RWPE1 (cell line): ENCODE results near the gene U2SURP.
"Not testable (repeated sequence)": the region's sequence is repeated elsewhere in the genome, so short reads cannot be mapped to it uniquely, and the experiment has no call there.

Source experiments
- CTCF ChIA-PET: fragments of 350-600 bp; sonication (Branson Sonifier 250); formaldehyde crosslinking; extraction: SDS; loops from one replicate; lab custom pipeline; 2021; lab: Yijun Ruan, JAX
- POLR2A ChIA-PET: fragments of 400-600 bp; formaldehyde crosslinking; extraction: SDS; loops from one replicate; lab custom pipeline; 2020; ENCODE audit warnings: antibody characterized with exemption; ENCODE audit not compliant: low non-redundant PET; lab: Yijun Ruan, JAX
- DNase-seq: peaks from one replicate; pipeline ENCODE4 v3.0.0; 2012; ENCODE audit warnings: low spot score
- H3K27ac ChIP-seq: fragments of 450-650 bp; 2 replicates; pipeline ENCODE4 v1.5.1; 2017
- CTCF ChIP-seq: fragments of 450-650 bp; conservative IDR thresholded peaks from 2 replicates; pipeline ENCODE4 v1.5.1; 2017; ENCODE audit warnings: low read depth, mild to moderate bottlenecking

U2SURP gene

GRCh38 chr3:143070977-143071551, 69.7 kb downstream of the U2SURP start:
- peak; percentile 64 for DNase-seq
- H3K27ac ChIP-seq: peak overlapping the region; percentile 68
- CTCF ChIA-PET: interaction anchor here (1.2 kb wide), 2 partner anchors 574 to 603 kb away, joined by 3 to 6 read pairs; no protein-coding TSS in a partner anchor
- POLR2A ChIA-PET: no interaction called here
- TF ChIP-seq CTCF: no peak

GRCh38 chr3:143071776-143072175, 70.4 kb downstream of the U2SURP start:
- peak overlapping the region; percentile 68 for H3K27ac ChIP-seq
- POLR2A ChIA-PET: no interaction called here
- CTCF ChIA-PET: interaction anchor here (0.6 to 1.2 kb wide), 3 partner anchors 9 to 602 kb away, joined by 3 to 6 read pairs (median 3); no protein-coding TSS in a partner anchor
- no peak for TF ChIP-seq CTCF
- no peak for DNase-seq

- POLR2A ChIA-PET, H3K27ac ChIP-seq, DNase-seq: not testable (repeated sequence)
- CTCF ChIA-PET: interaction anchor here (0.6 to 1.2 kb wide), 4 partner anchors 9 to 572 kb away, joined by 3 to 4 read pairs (median 4); no protein-coding TSS in a partner anchor
Measured at GRCh38 chr3:143072298-143073020, 71.1 kb downstream of the U2SURP start.

- H3K27ac ChIP-seq, CTCF ChIA-PET, POLR2A ChIA-PET, DNase-seq: not testable (repeated sequence)
Measured at GRCh38 chr3:143073541-143073940, 72.2 kb downstream of the U2SURP start.

- DNase-seq, POLR2A ChIA-PET, CTCF ChIA-PET, H3K27ac ChIP-seq: not testable (repeated sequence)
Measured at GRCh38 chr3:143073983-143074382, 72.6 kb downstream of the U2SURP start.

- no peak overlapping the region for H3K27ac ChIP-seq
- no peak for TF ChIP-seq CTCF
- POLR2A ChIA-PET: no interaction called here
- DNase-seq: peak; percentile 42
- CTCF ChIA-PET: interaction anchor here (0.7 kb wide), 1 partner anchor 139 kb away, joined by 3 read pairs; no protein-coding TSS in a partner anchor
Measured at GRCh38 chr3:143078883-143079282, 77.5 kb downstream of the U2SURP start.

GRCh38 chr3:143080196-143080595, 78.8 kb downstream of the U2SURP start:
- POLR2A ChIA-PET: no interaction called here
- DNase-seq: no peak
- no peak overlapping the region for H3K27ac ChIP-seq
- CTCF ChIA-PET: no interaction called here
- no peak for TF ChIP-seq CTCF

GRCh38 chr3:143081365-143081764, 80.0 kb downstream of the U2SURP start:
- DNase-seq: no peak
- H3K27ac ChIP-seq: no peak overlapping the region
- ChIA-PET CTCF (no interaction called here), POLR2A (no interaction called here)
- no peak for TF ChIP-seq CTCF
